ENCODE data around the gene KDM3B. TPM values are rescaled to one million over a fixed set of nuclear protein-coding genes. Genes with fewer than 3 reads are reported as not detected.

The KDM3B gene
- total and polyA plus RNA-seq, 9 of the 15 experiments (the other 6 are each of a cell fraction or from before 2014, with no cell fraction given), result 13.8 to 62.8 (median 41.9) TPM

DNA sequence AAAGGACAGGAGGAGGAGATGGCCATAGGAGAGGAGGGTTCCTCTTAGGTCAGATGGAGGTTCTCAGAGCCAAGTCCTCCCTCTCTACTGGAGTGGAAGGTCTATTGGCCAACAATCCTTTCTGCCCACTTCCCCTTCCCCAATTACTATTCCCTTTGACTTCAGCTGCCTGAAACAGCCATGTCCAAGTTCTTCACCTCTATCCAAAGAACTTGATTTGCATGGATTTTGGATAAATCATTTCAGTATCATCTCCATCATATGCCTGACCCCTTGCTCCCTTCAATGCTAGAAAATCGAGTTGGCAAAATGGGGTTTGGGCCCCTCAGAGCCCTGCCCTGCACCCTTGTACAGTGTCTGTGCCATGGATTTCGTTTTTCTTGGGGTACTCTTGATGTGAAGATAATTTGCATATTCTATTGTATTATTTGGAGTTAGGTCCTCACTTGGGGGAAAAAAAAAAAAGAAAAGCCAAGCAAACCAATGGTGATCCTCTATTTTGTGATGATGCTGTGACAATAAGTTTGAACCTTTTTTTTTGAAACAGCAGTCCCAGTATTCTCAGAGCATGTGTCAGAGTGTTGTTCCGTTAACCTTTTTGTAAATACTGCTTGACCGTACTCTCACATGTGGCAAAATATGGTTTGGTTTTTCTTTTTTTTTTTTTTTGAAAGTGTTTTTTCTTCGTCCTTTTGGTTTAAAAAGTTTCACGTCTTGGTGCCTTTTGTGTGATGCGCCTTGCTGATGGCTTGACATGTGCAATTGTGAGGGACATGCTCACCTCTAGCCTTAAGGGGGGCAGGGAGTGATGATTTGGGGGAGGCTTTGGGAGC is 115.9 kb downstream of the KDM3B start (continued):
- TF ChIP-seq FOXK2 (conservative IDR thresholded peaks at IDR 0.05 in 1 of 2, IDR thresholded peaks at IDR 0.05 in 1 of 2; ENCODE audit: low read depth in 2 of 2) (no peak; a peak in 1 of 4 replicates), ZNF316 (IDR thresholded peaks at IDR 0.05) (no peak), ZNF766 (CRISPR knock-in tag; conservative IDR thresholded peaks at IDR 0.05) (no peak), KDM2B (CRISPR knock-in tag; IDR thresholded peaks at IDR 0.05) (no peak), FUS (optimal IDR thresholded peaks at IDR 0.05; ENCODE audit: low read depth, low read length) (peak; percentile 99), THRB (CRISPR knock-in tag; conservative IDR thresholded peaks at IDR 0.05) (peak; percentile 42; the same call in 1 of the 2 replicates), HDGF (IDR thresholded peaks at IDR 0.05) (no peak), MTA3 (IDR thresholded peaks at IDR 0.05; ENCODE audit: borderline replicate concordance) (peak; percentile 72), ZHX1 (conservative IDR thresholded peaks at IDR 0.05; ENCODE audit: low read length) (no peak), NONO (IDR thresholded peaks at IDR 0.05; ENCODE audit: low read depth in 2 of 2, low read length in 1 of 2) (no peak; a peak in 2 of 4 replicates), FOXP1 (CRISPR knock-in tag; IDR thresholded peaks at IDR 0.05) (no peak), SMAD2 (IDR thresholded peaks at IDR 0.05; ENCODE audit: low read depth, low read length) (no peak), ZNF140 (CRISPR knock-in tag; IDR thresholded peaks at IDR 0.05) (no peak), MTA2 (IDR thresholded peaks at IDR 0.05; ENCODE audit: low read depth) (no peak), POLR2AphosphoS2 (IDR thresholded peaks at IDR 0.05; ENCODE audit: low read length) (peak; percentile 84; the same call in 1 of the 2 replicates), RBM22 (IDR thresholded peaks at IDR 0.05; ENCODE audit: low read depth, low read length, poor library complexity, severe bottlenecking) (peak; percentile 93), MEF2A (IDR thresholded peaks at IDR 0.05; ENCODE audit: control insufficient read depth, low read depth, low read length) (peak; percentile 31; the same call in 1 of the 2 replicates), CHCHD3 (CRISPR knock-in tag; IDR thresholded peaks at IDR 0.05) (peak; percentile 16; the same call in 1 of the 2 replicates), CBX3 (IDR thresholded peaks at IDR 0.05; ENCODE audit: borderline replicate concordance in 1 of 2, low read length in 2 of 2) (peak in 1 of 2 experiments; percentile 48; a peak in 1 of 3 replicates)
- TF ChIP-seq, protein P1, sequence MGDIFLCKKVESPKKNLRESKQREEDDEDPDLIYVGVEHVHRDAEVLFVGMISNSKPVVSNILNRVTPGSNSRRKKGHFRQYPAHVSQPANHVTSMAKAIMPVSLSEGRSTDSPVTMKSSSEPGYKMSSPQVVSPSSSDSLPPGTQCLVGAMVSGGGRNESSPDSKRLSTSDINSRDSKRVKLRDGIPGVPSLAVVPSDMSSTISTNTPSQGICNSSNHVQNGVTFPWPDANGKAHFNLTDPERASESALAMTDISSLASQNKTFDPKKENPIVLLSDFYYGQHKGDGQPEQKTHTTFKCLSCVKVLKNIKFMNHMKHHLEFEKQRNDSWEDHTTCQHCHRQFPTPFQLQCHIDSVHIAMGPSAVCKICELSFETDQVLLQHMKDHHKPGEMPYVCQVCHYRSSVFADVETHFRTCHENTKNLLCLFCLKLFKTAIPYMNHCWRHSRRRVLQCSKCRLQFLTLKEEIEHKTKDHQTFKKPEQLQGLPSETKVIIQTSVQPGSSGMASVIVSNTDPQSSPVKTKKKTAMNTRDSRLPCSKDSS (IDR thresholded peaks at IDR 0.05; ENCODE audit: low read depth, partially characterized antibody), result no peak
- TF ChIP-seq, protein P2, sequence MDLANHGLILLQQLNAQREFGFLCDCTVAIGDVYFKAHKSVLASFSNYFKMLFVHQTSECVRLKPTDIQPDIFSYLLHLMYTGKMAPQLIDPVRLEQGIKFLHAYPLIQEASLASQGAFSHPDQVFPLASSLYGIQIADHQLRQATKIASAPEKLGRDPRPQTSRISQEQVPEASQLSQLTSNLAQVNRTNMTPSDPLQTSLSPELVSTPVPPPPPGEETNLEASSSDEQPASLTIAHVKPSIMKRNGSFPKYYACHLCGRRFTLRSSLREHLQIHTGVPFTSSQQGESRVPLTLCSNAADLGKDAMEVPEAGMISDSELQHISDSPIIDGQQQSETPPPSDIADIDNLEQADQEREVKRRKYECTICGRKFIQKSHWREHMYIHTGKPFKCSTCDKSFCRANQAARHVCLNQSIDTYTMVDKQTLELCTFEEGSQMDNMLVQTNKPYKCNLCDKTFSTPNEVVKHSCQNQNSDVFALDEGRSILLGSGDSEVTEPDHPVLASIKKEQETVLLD (IDR thresholded peaks at IDR 0.05), result no peak
